DOHH2 (cell line): Measurements from ENCODE around the gene TRIM32.

Experiments used
- CTCF ChIP-seq: fragments of 200-600 bp; sonication (generic); IDR thresholded peaks from one replicate; pipeline ENCODE4 v1.5.1; 2014; ENCODE audit warnings: antibody characterized with exemption, mild to moderate bottlenecking, low read depth, low read length; ENCODE audit not compliant: poor library complexity, severe bottlenecking
- EZH2phosphoT487 ChIP-seq: fragments of 200-600 bp; sonication (generic); IDR thresholded peaks from 2 replicates; pipeline ENCODE4 v1.6.1; 2017; ENCODE audit warnings: borderline replicate concordance, mild to moderate bottlenecking, antibody characterized with exemption, low read length, moderate library complexity, mixed read lengths

GRCh38 chr9:116716438-116716837, 29.3 kb downstream of the TRIM32 start:
- TF ChIP-seq CTCF (no peak), EZH2phosphoT487 (no peak)
